Neutrophil (primary cell): Measurements from ENCODE around the gene OR52B6.
A peak's percentile ranks its signal among the peaks of the same experiment; 100 is the strongest.

Experiments
- H3K27ac ChIP-seq: fragments of 200-600 bp; sonication (generic); 2 replicates; pipeline ENCODE4 v1.5.1; 2016; ENCODE audit warnings: mild to moderate bottlenecking, moderate library complexity
- H3K27me3 ChIP-seq: fragments of 200-600 bp; sonication (generic); 2 replicates; pipeline ENCODE4 v1.6.0; 2016; ENCODE audit warnings: mild to moderate bottlenecking
- H3K36me3 ChIP-seq: fragments of 200-600 bp; sonication (generic); 2 replicates; pipeline ENCODE4 v1.5.1; 2017
- H3K4me1 ChIP-seq, 2 experiments: fragments of 200-600 bp in 1 of 2; sonication (generic) in 1 of 2; 1 replicate in 1 of 2; 2 replicates in 1 of 2; pipeline versions ENCODE4 v1.5.1 to v1.6.1; 2013 to 2016; ENCODE audit warnings: low read depth in 1 of 2, low read length in 1 of 2, mild to moderate bottlenecking in 1 of 2, moderate library complexity in 1 of 2; ENCODE audit not compliant: control insufficient read depth in 1 of 2, insufficient read depth in 1 of 2
- H3K4me3 ChIP-seq, 2 experiments: fragments of 200-600 bp in 1 of 2; sonication (generic) in 1 of 2; 1 replicate in 1 of 2; 2 replicates in 1 of 2; pipeline ENCODE4 v1.5.1; 2013 to 2016; ENCODE audit warnings: low read depth in 1 of 2, low read length in 1 of 2, mild to moderate bottlenecking in 1 of 2, moderate library complexity in 1 of 2
- H3K9me3 ChIP-seq: fragments of 200-600 bp; sonication (generic); 2 replicates; pipeline ENCODE4 v1.5.1; 2016
- TF ChIP-seq, protein P1 (sequence below): fragments of 200-600 bp; sonication (generic); IDR thresholded peaks from 2 replicates; pipeline ENCODE4 v1.5.1; 2016; ENCODE audit warnings: antibody characterized with exemption

Gene OR52B6

DNA sequence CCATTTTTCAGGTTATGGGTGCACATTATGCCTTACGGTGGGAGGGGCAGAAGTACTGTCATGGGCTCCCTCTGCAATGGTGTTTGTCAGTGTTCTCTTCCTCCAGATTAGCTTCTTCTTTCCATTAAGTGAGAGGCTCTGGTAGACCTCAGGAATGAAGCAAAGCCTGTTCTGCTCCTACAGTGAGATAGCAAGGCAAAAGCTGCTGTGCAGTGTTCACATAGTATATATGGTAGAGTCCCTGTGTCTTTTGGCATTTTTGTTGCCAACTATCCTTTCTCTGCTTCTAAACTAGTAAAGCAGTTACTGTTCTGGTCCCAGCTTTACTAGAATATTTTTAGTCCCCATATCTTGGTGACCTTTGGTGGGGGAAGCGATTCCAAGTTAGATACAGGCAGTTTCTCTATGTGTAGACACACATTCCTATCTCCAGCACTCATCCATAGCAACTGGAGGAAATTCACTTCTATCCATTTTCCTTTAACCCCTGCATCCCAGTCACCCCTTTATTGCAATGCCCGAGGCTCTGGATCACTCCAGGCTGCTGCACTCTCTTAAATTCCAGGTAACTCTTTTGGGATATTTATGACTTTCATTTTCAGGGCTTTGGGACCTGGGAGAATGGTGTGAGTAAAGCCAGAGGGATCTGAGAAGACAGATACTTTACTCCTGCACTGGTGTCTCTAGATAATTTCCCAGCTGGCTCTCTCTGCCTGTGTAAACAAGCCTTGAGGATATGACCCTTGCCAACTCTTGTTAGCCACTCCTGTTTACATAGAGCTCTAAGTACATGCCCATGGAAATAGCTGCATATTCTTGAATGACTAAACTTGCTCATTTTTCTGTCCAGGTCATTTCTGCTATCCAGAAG is 40.2 kb downstream of the OR52B6 start:
- no peaks in the 10 kb centered on the region for H3K9me3 ChIP-seq
- TF ChIP-seq, protein P1, sequence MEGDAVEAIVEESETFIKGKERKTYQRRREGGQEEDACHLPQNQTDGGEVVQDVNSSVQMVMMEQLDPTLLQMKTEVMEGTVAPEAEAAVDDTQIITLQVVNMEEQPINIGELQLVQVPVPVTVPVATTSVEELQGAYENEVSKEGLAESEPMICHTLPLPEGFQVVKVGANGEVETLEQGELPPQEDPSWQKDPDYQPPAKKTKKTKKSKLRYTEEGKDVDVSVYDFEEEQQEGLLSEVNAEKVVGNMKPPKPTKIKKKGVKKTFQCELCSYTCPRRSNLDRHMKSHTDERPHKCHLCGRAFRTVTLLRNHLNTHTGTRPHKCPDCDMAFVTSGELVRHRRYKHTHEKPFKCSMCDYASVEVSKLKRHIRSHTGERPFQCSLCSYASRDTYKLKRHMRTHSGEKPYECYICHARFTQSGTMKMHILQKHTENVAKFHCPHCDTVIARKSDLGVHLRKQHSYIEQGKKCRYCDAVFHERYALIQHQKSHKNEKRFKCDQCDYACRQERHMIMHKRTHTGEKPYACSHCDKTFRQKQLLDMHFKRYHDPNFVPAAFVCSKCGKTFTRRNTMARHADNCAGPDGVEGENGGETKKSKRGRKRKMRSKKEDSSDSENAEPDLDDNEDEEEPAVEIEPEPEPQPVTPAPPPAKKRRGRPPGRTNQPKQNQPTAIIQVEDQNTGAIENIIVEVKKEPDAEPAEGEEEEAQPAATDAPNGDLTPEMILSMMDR = no peak

GRCh38 chr11:5621580-5621979 is 40.9 kb downstream of the OR52B6 start:
- Histone ChIP-seq H3K27ac (no peak overlapping the region), H3K9me3 (no peaks in the 10 kb centered on the region), H3K27me3 (no peaks in the 10 kb centered on the region), H3K4me1 (peaks cover 21 to 23% of the 10 kb centered on the region in 2 experiments), H3K36me3 (no peaks in the 10 kb centered on the region), H3K4me3 (no peak overlapping the region)
- TF ChIP-seq, protein P1 = no peak

More for the DNA sequence above, 40.2 kb downstream of the OR52B6 start:
- Histone ChIP-seq H3K27ac (no peak overlapping the region), H3K4me1 (peaks cover 19 to 21% of the 10 kb centered on the region in 2 experiments), H3K36me3 (no peaks in the 10 kb centered on the region), H3K27me3 (no peaks in the 10 kb centered on the region), H3K4me3 (no peak overlapping the region)

- H3K9me3 ChIP-seq = no peaks in the 10 kb centered on the region
- TF ChIP-seq, protein P1 = no peak
- H3K4me1 ChIP-seq = peaks cover 21 to 23% of the 10 kb centered on the region in 2 experiments
- H3K27me3 ChIP-seq = no peaks in the 10 kb centered on the region
- no peak overlapping the region for H3K4me3 ChIP-seq
- H3K27ac ChIP-seq = no peak overlapping the region
- no peaks in the 10 kb centered on the region for H3K36me3 ChIP-seq
Observed at GRCh38 chr11:5622802-5623201, 42.1 kb downstream of the OR52B6 start.

DNA sequence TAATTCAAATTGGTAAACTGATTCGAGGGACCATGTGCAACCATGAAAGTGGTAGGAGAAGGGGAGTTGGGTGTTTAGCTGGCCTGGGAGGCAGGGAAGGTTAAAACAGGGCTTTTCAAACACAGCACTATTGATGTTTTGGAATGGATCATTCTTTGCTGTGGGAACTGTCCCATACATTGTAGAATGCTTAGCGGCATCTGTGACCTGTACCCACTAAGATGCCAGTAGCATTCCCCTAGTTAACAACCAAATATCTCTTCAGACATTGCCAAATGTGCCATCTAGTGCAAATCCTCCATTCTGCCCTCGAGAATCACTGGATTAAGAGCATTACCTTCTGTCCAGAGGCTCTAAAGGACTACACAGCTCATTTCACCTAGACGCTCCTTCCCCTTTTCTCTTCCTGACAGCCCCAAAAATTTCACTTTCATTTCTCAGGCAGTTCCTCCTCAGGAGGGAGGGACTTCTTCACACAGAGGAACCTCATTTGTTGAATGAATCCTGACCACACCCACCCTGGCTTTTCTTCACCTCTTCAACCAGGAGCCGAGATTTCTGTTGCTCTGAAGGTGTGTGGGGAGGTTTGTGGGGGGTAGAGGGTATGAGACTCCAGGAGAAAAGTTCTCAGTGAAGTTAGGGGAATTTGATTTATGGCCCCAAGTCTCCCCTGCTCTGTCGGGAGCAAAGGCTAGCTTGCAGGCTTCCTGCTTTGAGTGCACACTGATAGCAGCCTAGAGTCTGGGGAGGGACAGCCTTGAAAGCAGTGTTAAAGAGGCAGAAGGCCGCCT is 44.0 kb downstream of the OR52B6 start, which contains the start of gene TRIM34:
TRIM34 (plus strand) TSS at position 513 of the 791 bp plus-strand sequence. CDS start 7,331 bp downstream, outside the sequence.
- Histone ChIP-seq H3K4me3 (peak within 1 kb of the TSS; percentile 67 to 69), H3K27ac (peak within 1 kb of the TSS; percentile 91), H3K9me3 (no peaks in the 10 kb centered on the region), H3K4me1 (peaks cover 21 to 23% of the 10 kb centered on the region in 2 experiments), H3K36me3 (no peaks in the 10 kb centered on the region), H3K27me3 (no peaks in the 10 kb centered on the region)
- TF ChIP-seq, protein P1 = no peak

- H3K27ac ChIP-seq = peak overlapping the region; percentile 91
- peaks cover 21 to 23% of the 10 kb centered on the region in 2 experiments for H3K4me1 ChIP-seq
- no peaks in the 10 kb centered on the region for H3K9me3 ChIP-seq
- TF ChIP-seq, protein P1 = no peak
- H3K36me3 ChIP-seq = no peaks in the 10 kb centered on the region
- H3K4me3 ChIP-seq = peak overlapping the region; percentile 67 to 69
- no peaks in the 10 kb centered on the region for H3K27me3 ChIP-seq
Observed at GRCh38 chr11:5625281-5625680, 44.6 kb downstream of the OR52B6 start.
